ENCODE results near the gene SLC35D3. TPM values are rescaled to one million over a fixed set of nuclear protein-coding genes. Genes with fewer than 3 reads are reported as not detected.

The SLC35D3 gene
- total and polyA plus RNA-seq, 10 of the 15 experiments (the other 5 are each of a cell fraction or from before 2014, with no cell fraction given), result not detected

GRCh38 chr6:136960781-136961180 is 38.7 kb downstream of the SLC35D3 start:
- intact Hi-C loops (cut with micrococcal nuclease; ENCODE audit: unreplicated experiment), result no loop called here
- H3K9me3 ChIP-seq (replicated peaks; ENCODE audit: control insufficient read depth, insufficient read depth, low read length), result no peaks in the 10 kb centered on the region
- H3K4me1 ChIP-seq (ENCODE audit: control insufficient read depth, insufficient read depth, low read length), result peaks cover 4% of the 10 kb centered on the region; the same call in 1 of the 2 replicates
- no peak overlapping the region for H3K9ac ChIP-seq (ENCODE audit: control insufficient read depth, insufficient read depth, low read length)
- no peaks in the 10 kb centered on the region for H3K79me2 ChIP-seq (ENCODE audit: control insufficient read depth, insufficient read depth, low read length)
- ChIA-PET RAD21 (ENCODE audit: unreplicated experiment) (no interaction called here), SMC1A (ENCODE audit: uncharacterized antibody, unreplicated experiment) (interaction anchor here (0.6 to 0.7 kb wide), 2 partner anchors 128 to 1061 kb away, joined by 3 read pairs; no protein-coding TSS in a partner anchor), CTCF (no interaction called here), POLR2A (no interaction called here)
- no peak for FAIRE-seq
- H3K36me3 ChIP-seq (ENCODE audit: control insufficient read depth in 2 of 2, insufficient read depth in 2 of 2, low read length in 1 of 2), result no peaks in the 10 kb centered on the region
- no peak overlapping the region for H3K4me2 ChIP-seq (ENCODE audit: control insufficient read depth, insufficient read depth)
- no peak for DNase-seq (ENCODE audit: low read depth, low spot score)
- no peak for ATAC-seq
- in situ Hi-C loops (cut with MboI), result no loop called here
- H3K27me3 ChIP-seq (replicated peaks in 1 of 2; ENCODE audit: control insufficient read depth in 2 of 2, insufficient read depth in 2 of 2, low read length in 1 of 2), result no peaks in the 10 kb centered on the region
- BruUV-seq (replicated peaks), result no TSS peak
- 90% methylated on average over 3 of the region's 3 CpGs for WGBS (ENCODE audit: insufficient coverage, insufficient replicate concordance, low lambda C conversion rate, missing lambda C conversion rate)
- no peak overlapping the region for H3K4me3 ChIP-seq
- H3K27ac ChIP-seq (ENCODE audit: control insufficient read depth, insufficient read depth), result no peak overlapping the region
- TF ChIP-seq BACH1 (IDR thresholded peaks at IDR 0.05; ENCODE audit: borderline replicate concordance), result no peak
- TF ChIP-seq SIN3A (IDR thresholded peaks at IDR 0.05; ENCODE audit: low read depth, low read length), result no peak
- no peak for TF ChIP-seq RELB (IDR thresholded peaks at IDR 0.05; ENCODE audit: low read depth)
- no peak for TF ChIP-seq SREBF2 (IDR thresholded peaks at IDR 0.05; ENCODE audit: low read length)
- no peak for TF ChIP-seq ZBTB40 (IDR thresholded peaks at IDR 0.05; ENCODE audit: borderline replicate concordance)
- no peak for TF ChIP-seq BCL11A (IDR thresholded peaks at IDR 0.05; ENCODE audit: low read depth, low read length)
- no peak for TF ChIP-seq ZNF207 (IDR thresholded peaks at IDR 0.05; ENCODE audit: borderline replicate concordance)
- TF ChIP-seq ZBTB33 (IDR thresholded peaks at IDR 0.05), result no peak
- no peak overlapping the region for H2AFZ ChIP-seq (ENCODE audit: control insufficient read depth, low read depth, low read length)
- H4K20me1 ChIP-seq (ENCODE audit: control insufficient read depth, insufficient read depth), result no peaks in the 10 kb centered on the region

All from GM12878 (cell line).